ENCODE measurements around the gene VDAC1. TPM values are rescaled to one million over a fixed set of nuclear protein-coding genes. Genes with fewer than 3 reads are reported as not detected.

The VDAC1 gene
- total and polyA plus RNA-seq, 10 of the 15 experiments (the other 5 are each of a cell fraction or from before 2014, with no cell fraction given) = 245 to 488 (median 349) TPM

- FAIRE-seq (no peak), ATAC-seq (no peak), DNase-seq (ENCODE audit: low read depth, low spot score) (no peak)
- Histone ChIP-seq H2AFZ (ENCODE audit: control insufficient read depth, low read depth, low read length) (no peak overlapping the region), H3K79me2 (ENCODE audit: control insufficient read depth, insufficient read depth, low read length) (no peaks in the 10 kb centered on the region), H3K36me3 (ENCODE audit: control insufficient read depth in 2 of 2, insufficient read depth in 2 of 2, low read length in 1 of 2) (no peaks in the 10 kb centered on the region), H3K27ac (ENCODE audit: control insufficient read depth, insufficient read depth) (no peak overlapping the region), H4K20me1 (ENCODE audit: control insufficient read depth, insufficient read depth) (no peaks in the 10 kb centered on the region), H3K9ac (ENCODE audit: control insufficient read depth, insufficient read depth, low read length) (no peak overlapping the region), H3K4me2 (ENCODE audit: control insufficient read depth, insufficient read depth) (no peak overlapping the region), H3K9me3 (replicated peaks; ENCODE audit: control insufficient read depth, insufficient read depth, low read length) (no peaks in the 10 kb centered on the region), H3K4me1 (ENCODE audit: control insufficient read depth, insufficient read depth, low read length) (peaks cover 17% of the 10 kb centered on the region), H3K4me3 (no peak overlapping the region), H3K27me3 (replicated peaks in 1 of 2; ENCODE audit: control insufficient read depth in 2 of 2, insufficient read depth in 2 of 2, low read length in 1 of 2) (no peaks in the 10 kb centered on the region; a peak in 1 of 4 replicates)
- TF ChIP-seq RCOR1 (conservative IDR thresholded peaks at IDR 0.05; ENCODE audit: low read depth, low read length) (no peak), NR2C1 (IDR thresholded peaks at IDR 0.05) (no peak), SIN3A (IDR thresholded peaks at IDR 0.05; ENCODE audit: low read depth, low read length) (no peak), FOS (IDR thresholded peaks at IDR 0.05; ENCODE audit: borderline replicate concordance, extremely low read depth, insufficient read length) (no peak), DPF2 (IDR thresholded peaks at IDR 0.05) (no peak), RUNX3 (IDR thresholded peaks at IDR 0.05; ENCODE audit: low read length) (no peak), IKZF1 (conservative IDR thresholded peaks at IDR 0.05) (no peak), IRF5 (IDR thresholded peaks at IDR 0.05; ENCODE audit: borderline replicate concordance) (no peak)
- TF ChIP-seq, protein P1, sequence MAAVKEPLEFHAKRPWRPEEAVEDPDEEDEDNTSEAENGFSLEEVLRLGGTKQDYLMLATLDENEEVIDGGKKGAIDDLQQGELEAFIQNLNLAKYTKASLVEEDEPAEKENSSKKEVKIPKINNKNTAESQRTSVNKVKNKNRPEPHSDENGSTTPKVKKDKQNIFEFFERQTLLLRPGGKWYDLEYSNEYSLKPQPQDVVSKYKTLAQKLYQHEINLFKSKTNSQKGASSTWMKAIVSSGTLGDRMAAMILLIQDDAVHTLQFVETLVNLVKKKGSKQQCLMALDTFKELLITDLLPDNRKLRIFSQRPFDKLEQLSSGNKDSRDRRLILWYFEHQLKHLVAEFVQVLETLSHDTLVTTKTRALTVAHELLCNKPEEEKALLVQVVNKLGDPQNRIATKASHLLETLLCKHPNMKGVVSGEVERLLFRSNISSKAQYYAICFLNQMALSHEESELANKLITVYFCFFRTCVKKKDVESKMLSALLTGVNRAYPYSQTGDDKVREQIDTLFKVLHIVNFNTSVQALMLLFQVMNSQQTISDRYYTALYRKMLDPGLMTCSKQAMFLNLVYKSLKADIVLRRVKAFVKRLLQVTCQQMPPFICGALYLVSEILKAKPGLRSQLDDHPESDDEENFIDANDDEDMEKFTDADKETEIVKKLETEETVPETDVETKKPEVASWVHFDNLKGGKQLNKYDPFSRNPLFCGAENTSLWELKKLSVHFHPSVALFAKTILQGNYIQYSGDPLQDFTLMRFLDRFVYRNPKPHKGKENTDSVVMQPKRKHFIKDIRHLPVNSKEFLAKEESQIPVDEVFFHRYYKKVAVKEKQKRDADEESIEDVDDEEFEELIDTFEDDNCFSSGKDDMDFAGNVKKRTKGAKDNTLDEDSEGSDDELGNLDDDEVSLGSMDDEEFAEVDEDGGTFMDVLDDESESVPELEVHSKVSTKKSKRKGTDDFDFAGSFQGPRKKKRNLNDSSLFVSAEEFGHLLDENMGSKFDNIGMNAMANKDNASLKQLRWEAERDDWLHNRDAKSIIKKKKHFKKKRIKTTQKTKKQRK (IDR thresholded peaks at IDR 0.05; ENCODE audit: low read depth, low read length) = no peak
- TF ChIP-seq, protein P2, sequence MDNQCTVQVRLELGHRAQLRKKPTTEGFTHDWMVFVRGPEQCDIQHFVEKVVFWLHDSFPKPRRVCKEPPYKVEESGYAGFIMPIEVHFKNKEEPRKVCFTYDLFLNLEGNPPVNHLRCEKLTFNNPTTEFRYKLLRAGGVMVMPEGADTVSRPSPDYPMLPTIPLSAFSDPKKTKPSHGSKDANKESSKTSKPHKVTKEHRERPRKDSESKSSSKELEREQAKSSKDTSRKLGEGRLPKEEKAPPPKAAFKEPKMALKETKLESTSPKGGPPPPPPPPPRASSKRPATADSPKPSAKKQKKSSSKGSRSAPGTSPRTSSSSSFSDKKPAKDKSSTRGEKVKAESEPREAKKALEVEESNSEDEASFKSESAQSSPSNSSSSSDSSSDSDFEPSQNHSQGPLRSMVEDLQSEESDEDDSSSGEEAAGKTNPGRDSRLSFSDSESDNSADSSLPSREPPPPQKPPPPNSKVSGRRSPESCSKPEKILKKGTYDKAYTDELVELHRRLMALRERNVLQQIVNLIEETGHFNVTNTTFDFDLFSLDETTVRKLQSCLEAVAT (IDR thresholded peaks at IDR 0.05) = no peak
- TF ChIP-seq, protein P3, sequence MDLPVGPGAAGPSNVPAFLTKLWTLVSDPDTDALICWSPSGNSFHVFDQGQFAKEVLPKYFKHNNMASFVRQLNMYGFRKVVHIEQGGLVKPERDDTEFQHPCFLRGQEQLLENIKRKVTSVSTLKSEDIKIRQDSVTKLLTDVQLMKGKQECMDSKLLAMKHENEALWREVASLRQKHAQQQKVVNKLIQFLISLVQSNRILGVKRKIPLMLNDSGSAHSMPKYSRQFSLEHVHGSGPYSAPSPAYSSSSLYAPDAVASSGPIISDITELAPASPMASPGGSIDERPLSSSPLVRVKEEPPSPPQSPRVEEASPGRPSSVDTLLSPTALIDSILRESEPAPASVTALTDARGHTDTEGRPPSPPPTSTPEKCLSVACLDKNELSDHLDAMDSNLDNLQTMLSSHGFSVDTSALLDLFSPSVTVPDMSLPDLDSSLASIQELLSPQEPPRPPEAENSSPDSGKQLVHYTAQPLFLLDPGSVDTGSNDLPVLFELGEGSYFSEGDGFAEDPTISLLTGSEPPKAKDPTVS (IDR thresholded peaks at IDR 0.05; ENCODE audit: low read depth, low read length) = no peak
- CTCF ChIA-PET = interaction anchor here (3.8 kb wide), 1 partner anchor 12 kb away, joined by 43 read pairs; no protein-coding TSS in a partner anchor
- no TSS peak for BruUV-seq (replicated peaks)
- intact Hi-C loops (cut with micrococcal nuclease; ENCODE audit: unreplicated experiment) (no loop called here), in situ Hi-C loops (cut with MboI) (loop anchor here (5.0 kb wide), 1 partner anchor 259 kb away; no protein-coding TSS in a partner anchor)
- RAD21 ChIA-PET (ENCODE audit: unreplicated experiment) = interaction anchor here (2.9 kb wide), 1 partner anchor 11 kb away, joined by 16 read pairs; no protein-coding TSS in a partner anchor
- POLR2A ChIA-PET = no interaction called here
- SMC1A ChIA-PET (ENCODE audit: uncharacterized antibody, unreplicated experiment) = interaction anchor here (0.7 kb wide), 1 partner anchor 79 kb away, joined by 3 read pairs; no protein-coding TSS in a partner anchor
- 93% methylated on average over 3 of the region's 3 CpGs for WGBS (ENCODE audit: insufficient coverage, insufficient replicate concordance, low lambda C conversion rate, missing lambda C conversion rate)
Observed at GRCh38 chr5:134028496-134028895, 23.7 kb upstream of the VDAC1 start.
